GM10248 (cell line): Measurements from ENCODE around the gene ANKRD13B.

Experiments used
- CTCF ChIA-PET: fragments of 300-600 bp; sonication (Branson Sonifier 250); formaldehyde crosslinking; extraction: SDS; loops from one replicate; lab custom pipeline; 2021; ENCODE audit warnings: antibody characterized with exemption; lab: Yijun Ruan, JAX
- POLR2A ChIA-PET: fragments of 350-650 bp; sonication (Branson Sonifier 250); formaldehyde crosslinking; extraction: SDS; loops from one replicate; lab custom pipeline; 2020; ENCODE audit warnings: antibody characterized with exemption; lab: Yijun Ruan, JAX
- DNase-seq: peaks from one replicate; pipeline ENCODE4 v3.0.0; 2012; ENCODE audit errors: extremely low spot score
- CTCF ChIP-seq: IDR thresholded peaks from 2 replicates; pipeline ENCODE4 v1.5.1; 2012; ENCODE audit warnings: mild to moderate bottlenecking, low read depth; ENCODE audit errors: extremely low read depth, missing control alignments, control extremely low read depth

ANKRD13B gene

DNA sequence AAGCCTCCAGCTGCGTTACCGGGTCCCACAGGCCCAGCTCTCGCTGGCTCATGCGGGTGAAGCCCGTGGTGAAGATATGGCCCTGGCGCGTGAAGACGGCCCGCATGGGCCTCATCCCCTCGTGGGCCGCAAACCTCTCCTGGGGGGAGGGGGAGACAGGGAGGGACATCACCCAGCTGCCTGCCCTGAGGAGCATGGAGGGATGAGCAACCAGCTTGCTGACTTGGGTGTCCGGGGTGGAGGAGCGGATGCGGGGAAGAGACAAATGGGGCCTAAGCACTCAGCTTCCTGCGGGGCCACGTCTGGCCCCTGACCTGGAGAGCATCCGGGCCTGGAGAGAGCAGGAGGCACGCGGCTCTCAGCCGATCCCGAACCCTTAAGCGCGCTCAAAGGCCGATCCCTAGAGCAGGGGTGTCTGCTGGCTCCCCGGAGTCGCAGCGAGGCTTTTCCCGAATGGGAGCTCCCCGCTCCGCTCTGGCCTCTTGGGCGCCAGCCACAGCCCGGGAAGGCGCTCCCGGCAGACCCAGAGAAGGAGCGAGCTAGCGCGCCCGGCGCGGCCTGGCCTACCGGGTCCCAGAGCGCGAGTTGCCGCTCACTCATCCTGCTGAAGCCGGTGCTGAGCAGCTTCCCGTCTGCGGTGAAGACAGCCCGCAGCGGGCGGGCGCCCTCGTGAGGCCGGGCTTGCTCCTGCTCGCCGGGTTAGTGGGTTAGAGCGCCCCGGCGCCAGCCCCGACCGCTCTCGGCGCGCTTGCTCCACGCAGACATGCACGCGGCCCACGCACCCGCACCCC, 24.7 kb downstream of the ANKRD13B start:
- CTCF ChIA-PET, result interaction anchor here (0.6 to 7.0 kb wide), 84 partner anchors 9 to 668 kb away, joined by 3 to 172 read pairs (median 4); partner anchors contain the start of genes ABHD15, ANKRD13B, EFCAB5 and SSH2
- TF ChIP-seq CTCF, result peak; percentile 89
- POLR2A ChIA-PET, result interaction anchor here (0.8 to 1.0 kb wide), 4 partner anchors 22 to 312 kb away, joined by 3 to 5 read pairs (median 3); partner anchors contain the start of genes GIT1 and SSH2
- DNase-seq, result peak; percentile 85

- CTCF ChIA-PET, result interaction anchor here (0.7 to 7.0 kb wide), 52 partner anchors 8 to 476 kb away, joined by 3 to 172 read pairs (median 6); partner anchors contain the start of genes ABHD15, ANKRD13B and SSH2
- POLR2A ChIA-PET, result interaction anchor here (1.0 kb wide), 1 partner anchor 312 kb away, joined by 3 read pairs; the partner anchor contains the start of gene SSH2
- no peak for DNase-seq
- no peak for TF ChIP-seq CTCF
These were observed 25.5 kb downstream of the ANKRD13B start for GRCh38 chr17:29618272-29619065.

GRCh38 chr17:29619251-29619650, 26.3 kb downstream of the ANKRD13B start:
- no peak for DNase-seq
- ChIA-PET POLR2A (no interaction called here), CTCF (interaction anchor here (1.3 to 7.0 kb wide), 11 partner anchors 8 to 309 kb away, joined by 3 to 80 read pairs (median 21); partner anchors contain the start of gene ANKRD13B)
- TF ChIP-seq CTCF, result peak; percentile 21

DNA sequence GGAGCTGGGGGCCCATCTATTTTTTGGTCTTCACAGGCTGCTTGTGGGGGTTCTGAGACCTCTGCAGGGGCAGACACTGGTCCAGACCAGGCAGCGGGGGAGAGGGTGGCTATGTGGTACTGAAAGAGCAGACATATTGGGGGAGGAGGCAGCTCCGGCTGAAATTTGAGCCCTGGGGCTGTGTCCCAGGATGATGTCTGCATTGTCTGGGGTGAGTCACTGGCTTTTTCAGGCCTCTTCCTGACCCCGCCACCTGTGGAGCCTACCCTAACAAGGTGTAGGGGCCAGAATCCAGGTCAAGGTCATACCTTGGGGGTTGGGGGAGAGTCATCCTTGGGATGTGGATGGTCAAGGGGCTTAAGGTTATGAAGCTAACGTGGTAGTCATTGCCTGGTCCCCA, 27.3 kb downstream of the ANKRD13B start:
- CTCF ChIA-PET, result interaction anchor here (1.3 to 7.0 kb wide), 5 partner anchors 21 to 250 kb away, joined by 3 to 80 read pairs (median 58); partner anchors contain the start of gene ANKRD13B
- no peak for TF ChIP-seq CTCF
- DNase-seq, result no peak
- POLR2A ChIA-PET, result no interaction called here

GRCh38 chr17:29620779-29621500, 28.0 kb downstream of the ANKRD13B start:
- ChIA-PET CTCF (interaction anchor here (0.9 to 7.0 kb wide), 3 partner anchors 29 to 40 kb away, joined by 3 to 80 read pairs (median 4); partner anchors contain the start of gene ANKRD13B), POLR2A (no interaction called here)
- DNase-seq, result no peak
- TF ChIP-seq CTCF, result no peak
